ENCODE data around the gene STX2. TPM values are rescaled to one million over a fixed set of nuclear protein-coding genes. Genes with fewer than 3 reads are reported as not detected.

STX2 gene
- polyA plus RNA-seq, 1 donor from 2014 or later, result 67.0 TPM

GRCh38 chr12:130862161-130862560 lies 23.1 kb upstream of the STX2 start:
- no peak for TF ChIP-seq TAF1 (IDR thresholded peaks at IDR 0.05; ENCODE audit: low read depth)
- TF ChIP-seq EP300 (conservative IDR thresholded peaks at IDR 0.05; ENCODE audit: poor library complexity, severe bottlenecking), result no peak
- no peak for TF ChIP-seq CTCF (IDR thresholded peaks at IDR 0.05; ENCODE audit: poor library complexity, severe bottlenecking)
- no peak for TF ChIP-seq MXI1 (conservative IDR thresholded peaks at IDR 0.05; ENCODE audit: poor library complexity, severe bottlenecking)
- TF ChIP-seq POLR2AphosphoS5 (IDR thresholded peaks at IDR 0.05), result no peak
- no peak for TF ChIP-seq RAD21 (conservative IDR thresholded peaks at IDR 0.05)
- TF ChIP-seq EZH2 (IDR thresholded peaks at IDR 0.05; ENCODE audit: borderline replicate concordance, insufficient read depth, low read length, poor library complexity, severe bottlenecking), result no peak
- no peak for TF ChIP-seq REST (IDR thresholded peaks at IDR 0.05; ENCODE audit: borderline replicate concordance)
- TF ChIP-seq SMC3 (conservative IDR thresholded peaks at IDR 0.05; ENCODE audit: poor library complexity), result no peak
- H3K36me3 ChIP-seq (ENCODE audit: insufficient read depth, low read length), result no peaks in the 10 kb centered on the region
- no peaks in the 10 kb centered on the region for H3K27me3 ChIP-seq (ENCODE audit: insufficient read depth, low read depth, low read length)
- no peak overlapping the region for H3K4me3 ChIP-seq (ENCODE audit: low read length)
- H3K4me2 ChIP-seq (ENCODE audit: low read length), result no peak overlapping the region
- H3K27ac ChIP-seq (ENCODE audit: low read length), result no peak overlapping the region
- no peaks in the 10 kb centered on the region for H3K79me2 ChIP-seq (replicated peaks; ENCODE audit: insufficient read depth, low read length)
- no peaks in the 10 kb centered on the region for H3F3A ChIP-seq (ENCODE audit: insufficient read depth, low read length, poor library complexity, severe bottlenecking)
- H3K9me3 ChIP-seq (ENCODE audit: low read length), result no peaks in the 10 kb centered on the region
- H3K9me2 ChIP-seq (ENCODE audit: insufficient read depth, low read length), result no peaks in the 10 kb centered on the region
- H3K9ac ChIP-seq (ENCODE audit: low read length), result no peak overlapping the region
- H2AFZ ChIP-seq (ENCODE audit: low read depth, low read length), result no peak overlapping the region
- H4K20me1 ChIP-seq (ENCODE audit: insufficient read depth), result no peaks in the 10 kb centered on the region

GRCh38 chr12:130860311-130860710 lies 21.3 kb upstream of the STX2 start:
- Histone ChIP-seq H3K4me2 (ENCODE audit: low read length) (no peak overlapping the region), H3K9me3 (ENCODE audit: low read length) (no peaks in the 10 kb centered on the region), H3K36me3 (ENCODE audit: insufficient read depth, low read length) (no peaks in the 10 kb centered on the region), H4K20me1 (ENCODE audit: insufficient read depth) (no peaks in the 10 kb centered on the region), H3K9me2 (ENCODE audit: insufficient read depth, low read length) (no peaks in the 10 kb centered on the region), H3K27ac (ENCODE audit: low read length) (no peak overlapping the region), H3K4me3 (ENCODE audit: low read length) (no peak overlapping the region), H3K9ac (ENCODE audit: low read length) (no peak overlapping the region), H3F3A (ENCODE audit: insufficient read depth, low read length, poor library complexity, severe bottlenecking) (no peaks in the 10 kb centered on the region), H3K79me2 (replicated peaks; ENCODE audit: insufficient read depth, low read length) (no peaks in the 10 kb centered on the region), H3K27me3 (ENCODE audit: insufficient read depth, low read depth, low read length) (no peaks in the 10 kb centered on the region), H2AFZ (ENCODE audit: low read depth, low read length) (no peak overlapping the region)
- TF ChIP-seq SMC3 (conservative IDR thresholded peaks at IDR 0.05; ENCODE audit: poor library complexity), result no peak
- TF ChIP-seq EP300 (conservative IDR thresholded peaks at IDR 0.05; ENCODE audit: poor library complexity, severe bottlenecking), result no peak
- TF ChIP-seq EZH2 (IDR thresholded peaks at IDR 0.05; ENCODE audit: borderline replicate concordance, insufficient read depth, low read length, poor library complexity, severe bottlenecking), result no peak
- no peak for TF ChIP-seq TAF1 (IDR thresholded peaks at IDR 0.05; ENCODE audit: low read depth)
- no peak for TF ChIP-seq RAD21 (conservative IDR thresholded peaks at IDR 0.05)
- TF ChIP-seq REST (IDR thresholded peaks at IDR 0.05; ENCODE audit: borderline replicate concordance), result no peak
- no peak for TF ChIP-seq POLR2AphosphoS5 (IDR thresholded peaks at IDR 0.05)
- no peak for TF ChIP-seq MXI1 (conservative IDR thresholded peaks at IDR 0.05; ENCODE audit: poor library complexity, severe bottlenecking)
- no peak for TF ChIP-seq CTCF (IDR thresholded peaks at IDR 0.05; ENCODE audit: poor library complexity, severe bottlenecking)
